HL-60 (cell line): ENCODE data around the gene ADGRB3.

ENCODE experiments used
- GABPA ChIP-seq: IDR thresholded peaks from 2 replicates; pipeline ENCODE4 v1.6.1; 2012; ENCODE audit warnings: low read depth
- POLR2AphosphoS5 ChIP-seq: IDR thresholded peaks from 2 replicates; pipeline ENCODE4 v1.6.1; 2012; ENCODE audit warnings: low read depth
- SPI1 ChIP-seq: IDR thresholded peaks from 2 replicates; pipeline ENCODE4 v1.6.1; 2012; ENCODE audit warnings: low read depth, mild to moderate bottlenecking, borderline replicate concordance
- TF ChIP-seq, protein P1 (sequence below): IDR thresholded peaks from one replicate; pipeline ENCODE4 v1.5.1; 2011; ENCODE audit warnings: low read length, control low read depth, inconsistent platforms; ENCODE audit not compliant: insufficient read depth
- TF ChIP-seq, protein P2 (sequence below): IDR thresholded peaks from 2 replicates; pipeline ENCODE4 v1.6.1; 2012; ENCODE audit warnings: low read depth; ENCODE audit not compliant: insufficient replicate concordance

DNA sequence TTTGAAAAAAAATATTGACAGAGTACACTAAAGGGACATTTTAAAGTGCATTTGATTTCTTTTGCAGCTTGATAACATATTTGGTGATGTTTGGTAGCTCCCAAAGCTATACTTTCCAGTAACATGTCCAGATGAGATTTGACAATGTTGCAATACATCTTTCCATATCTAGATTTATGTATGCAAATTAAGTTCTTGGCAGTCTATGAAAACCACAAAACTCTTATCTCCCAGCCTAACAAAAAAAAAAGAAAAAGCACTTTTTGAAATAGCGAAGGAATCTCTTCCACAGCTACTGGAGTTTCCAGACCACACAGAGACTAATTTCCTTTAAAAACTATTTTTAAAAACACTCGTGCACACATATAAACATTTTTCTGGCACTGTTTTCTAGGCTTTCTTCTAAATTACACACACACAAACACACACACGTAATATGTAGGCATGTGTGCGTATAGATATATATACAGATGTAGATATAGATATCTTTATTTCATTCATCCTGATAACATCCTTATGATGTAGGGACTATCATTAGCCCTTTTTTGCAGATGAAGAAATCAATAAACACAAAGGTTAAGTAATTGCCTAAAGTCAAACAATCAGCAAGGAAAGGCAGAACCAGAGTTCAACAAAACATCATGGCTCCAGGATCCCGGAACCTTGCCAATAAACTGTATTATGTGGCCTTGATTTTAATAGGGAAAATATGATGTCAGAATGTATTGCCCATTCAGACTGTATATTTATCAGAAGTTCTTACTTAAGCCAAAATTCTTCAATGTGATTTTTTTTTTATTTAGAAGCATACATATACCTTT, 93.3 kb downstream of the ADGRB3 start:
- TF ChIP-seq, protein P1, sequence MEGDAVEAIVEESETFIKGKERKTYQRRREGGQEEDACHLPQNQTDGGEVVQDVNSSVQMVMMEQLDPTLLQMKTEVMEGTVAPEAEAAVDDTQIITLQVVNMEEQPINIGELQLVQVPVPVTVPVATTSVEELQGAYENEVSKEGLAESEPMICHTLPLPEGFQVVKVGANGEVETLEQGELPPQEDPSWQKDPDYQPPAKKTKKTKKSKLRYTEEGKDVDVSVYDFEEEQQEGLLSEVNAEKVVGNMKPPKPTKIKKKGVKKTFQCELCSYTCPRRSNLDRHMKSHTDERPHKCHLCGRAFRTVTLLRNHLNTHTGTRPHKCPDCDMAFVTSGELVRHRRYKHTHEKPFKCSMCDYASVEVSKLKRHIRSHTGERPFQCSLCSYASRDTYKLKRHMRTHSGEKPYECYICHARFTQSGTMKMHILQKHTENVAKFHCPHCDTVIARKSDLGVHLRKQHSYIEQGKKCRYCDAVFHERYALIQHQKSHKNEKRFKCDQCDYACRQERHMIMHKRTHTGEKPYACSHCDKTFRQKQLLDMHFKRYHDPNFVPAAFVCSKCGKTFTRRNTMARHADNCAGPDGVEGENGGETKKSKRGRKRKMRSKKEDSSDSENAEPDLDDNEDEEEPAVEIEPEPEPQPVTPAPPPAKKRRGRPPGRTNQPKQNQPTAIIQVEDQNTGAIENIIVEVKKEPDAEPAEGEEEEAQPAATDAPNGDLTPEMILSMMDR, result no peak
- no peak for TF ChIP-seq POLR2AphosphoS5
- TF ChIP-seq SPI1, result no peak
- TF ChIP-seq, protein P2, sequence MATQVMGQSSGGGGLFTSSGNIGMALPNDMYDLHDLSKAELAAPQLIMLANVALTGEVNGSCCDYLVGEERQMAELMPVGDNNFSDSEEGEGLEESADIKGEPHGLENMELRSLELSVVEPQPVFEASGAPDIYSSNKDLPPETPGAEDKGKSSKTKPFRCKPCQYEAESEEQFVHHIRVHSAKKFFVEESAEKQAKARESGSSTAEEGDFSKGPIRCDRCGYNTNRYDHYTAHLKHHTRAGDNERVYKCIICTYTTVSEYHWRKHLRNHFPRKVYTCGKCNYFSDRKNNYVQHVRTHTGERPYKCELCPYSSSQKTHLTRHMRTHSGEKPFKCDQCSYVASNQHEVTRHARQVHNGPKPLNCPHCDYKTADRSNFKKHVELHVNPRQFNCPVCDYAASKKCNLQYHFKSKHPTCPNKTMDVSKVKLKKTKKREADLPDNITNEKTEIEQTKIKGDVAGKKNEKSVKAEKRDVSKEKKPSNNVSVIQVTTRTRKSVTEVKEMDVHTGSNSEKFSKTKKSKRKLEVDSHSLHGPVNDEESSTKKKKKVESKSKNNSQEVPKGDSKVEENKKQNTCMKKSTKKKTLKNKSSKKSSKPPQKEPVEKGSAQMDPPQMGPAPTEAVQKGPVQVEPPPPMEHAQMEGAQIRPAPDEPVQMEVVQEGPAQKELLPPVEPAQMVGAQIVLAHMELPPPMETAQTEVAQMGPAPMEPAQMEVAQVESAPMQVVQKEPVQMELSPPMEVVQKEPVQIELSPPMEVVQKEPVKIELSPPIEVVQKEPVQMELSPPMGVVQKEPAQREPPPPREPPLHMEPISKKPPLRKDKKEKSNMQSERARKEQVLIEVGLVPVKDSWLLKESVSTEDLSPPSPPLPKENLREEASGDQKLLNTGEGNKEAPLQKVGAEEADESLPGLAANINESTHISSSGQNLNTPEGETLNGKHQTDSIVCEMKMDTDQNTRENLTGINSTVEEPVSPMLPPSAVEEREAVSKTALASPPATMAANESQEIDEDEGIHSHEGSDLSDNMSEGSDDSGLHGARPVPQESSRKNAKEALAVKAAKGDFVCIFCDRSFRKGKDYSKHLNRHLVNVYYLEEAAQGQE, result no peak
- no peak for TF ChIP-seq GABPA
